ENCODE measurements around the gene RSPO1.
"Not testable (repeated sequence)": the region's sequence is repeated elsewhere in the genome, so short reads cannot be mapped to it uniquely, and the experiment has no call there.

Gene RSPO1
- total RNA-seq, result 0 reads per million in 2 donors

- DNase-seq, result no peak
Measured at GRCh38 chr1:37634244-37634991, at the start of gene RSPO1. RSPO1 (minus strand) TSS chr1:37634892; CDS start chr1:37629661, 5,231 bp downstream.

- not testable (repeated sequence) for DNase-seq
Measured at GRCh38 chr1:37684182-37684581, 49.5 kb upstream of the RSPO1 start.

GRCh38 chr1:37682334-37682987 is 47.8 kb upstream of the RSPO1 start:
- DNase-seq, result peak; percentile 79

GRCh38 chr1:37680933-37681332 is 46.2 kb upstream of the RSPO1 start:
- DNase-seq, result no peak

GRCh38 chr1:37677808-37678207 is 43.1 kb upstream of the RSPO1 start:
- DNase-seq, result no peak

GRCh38 chr1:37677143-37677439 is 42.4 kb upstream of the RSPO1 start:
- DNase-seq, result no peak

GRCh38 chr1:37676281-37677142 is 41.8 kb upstream of the RSPO1 start:
- no peak for DNase-seq

- DNase-seq, result peak; percentile 65
Measured at GRCh38 chr1:37673920-37674319, 39.2 kb upstream of the RSPO1 start.

- no peak for DNase-seq
Measured at GRCh38 chr1:37672136-37672870, 37.6 kb upstream of the RSPO1 start.

GRCh38 chr1:37671261-37671660 is 36.6 kb upstream of the RSPO1 start:
- no peak for DNase-seq

- DNase-seq, result no peak
Measured at GRCh38 chr1:37670133-37670532, 35.4 kb upstream of the RSPO1 start.

- no peak for DNase-seq
Measured at GRCh38 chr1:37667023-37667671, 32.5 kb upstream of the RSPO1 start.

GRCh38 chr1:37666241-37666867 is 31.7 kb upstream of the RSPO1 start:
- no peak for DNase-seq

- DNase-seq, result no peak
Measured at GRCh38 chr1:37663426-37664000, 28.8 kb upstream of the RSPO1 start.

- DNase-seq, result no peak
Measured at GRCh38 chr1:37662031-37662755, 27.5 kb upstream of the RSPO1 start.

GRCh38 chr1:37661401-37661800 is 26.7 kb upstream of the RSPO1 start:
- DNase-seq, result no peak

- DNase-seq, result no peak
Measured at GRCh38 chr1:37660664-37661063, 26.0 kb upstream of the RSPO1 start.

- no peak for DNase-seq
Measured at GRCh38 chr1:37658486-37658885, 23.8 kb upstream of the RSPO1 start.

GRCh38 chr1:37657620-37658412 is 23.1 kb upstream of the RSPO1 start:
- DNase-seq, result no peak

- DNase-seq, result no peak
Measured at GRCh38 chr1:37656881-37657280, 22.2 kb upstream of the RSPO1 start.
